Spleen (tissue), 7 donors: ENCODE measurements around the gene RALGDS.

Experiments
- CTCF ChIP-seq, 11 experiments: fragments of 200-600 bp in 7 of 11; fragments of 450-650 bp in 4 of 11; sonication (generic) in 4 of 11; IDR thresholded peaks in 8 of 11; conservative IDR thresholded peaks in 3 of 11; 1 replicate in 7 of 11; 2 replicates in 4 of 11; pipeline versions ENCODE4 v1.4.0 to v1.8.0; 2016 to 2021; ENCODE audit warnings: antibody characterized with exemption in 11 of 11, inconsistent platforms in 4 of 11, mild to moderate bottlenecking in 1 of 11
- POLR2A ChIP-seq, 3 donors: fragments of 450-650 bp; IDR thresholded peaks; one replicate each; pipeline ENCODE4 v1.5.1; 2017; ENCODE audit warnings: antibody characterized with exemption in 3 of 3, mild to moderate bottlenecking in 1 of 3
- donor health status: DM: no; HTN: no; CAD: no; lungs with moderate emphysema.
- donor health status: DM: no; HTN: no; CAD: no.
- donor health status: DM: no; HTN: no; CAD: no.

GRCh38 chr9:133169102-133169501 lies 48.1 kb upstream of the RALGDS start:
- TF ChIP-seq POLR2A (IDR thresholded peaks at IDR 0.05) (no peak), CTCF (IDR thresholded peaks at IDR 0.05 in 8 of 11, conservative IDR thresholded peaks at IDR 0.05 in 3 of 11) (no peak)
